Right cardiac atrium (tissue), 5 donors: ENCODE data around the gene CEP135. TPM values are rescaled to one million over a fixed set of nuclear protein-coding genes. Genes with fewer than 3 reads are reported as not detected.
"Not testable (repeated sequence)": the region's sequence is repeated elsewhere in the genome, so short reads cannot be mapped to it uniquely, and the experiment has no call there.

Experiments
- ATAC-seq, 2 donors: fragments of 200-7000 bp; cut with Tn5 transposase; one replicate each; pipeline versions ENCODE4 v1.8.0 to v1.9.1; 2020; ENCODE audit warnings: moderate library complexity in 2 of 2, mild to moderate bottlenecking in 1 of 2
- DNase-seq, 3 donors: peaks; one replicate each; pipeline ENCODE4 v3.0.0-alpha.2; 2020
- H3K27ac ChIP-seq: one replicate; pipeline ENCODE4 v1.5.1; 2013; ENCODE audit warnings: mild to moderate bottlenecking, low read length, control low read depth, moderate library complexity
- H3K27me3 ChIP-seq: one replicate; pipeline ENCODE4 v1.6.1; 2013; ENCODE audit not compliant: control insufficient read depth, insufficient read depth
- H3K4me1 ChIP-seq: one replicate; pipeline ENCODE4 v1.6.1; 2013; ENCODE audit warnings: low read length; ENCODE audit not compliant: control insufficient read depth, insufficient read depth
- H3K4me3 ChIP-seq: one replicate; pipeline ENCODE4 v1.5.1; 2013; ENCODE audit warnings: low read length, control low read depth
- H3K9me3 ChIP-seq: one replicate; pipeline ENCODE4 v1.6.1; 2013; ENCODE audit warnings: low read length; ENCODE audit not compliant: control insufficient read depth
- WGBS: extraction: QIAGEN DNeasy Blood & Tissue Kit; methylation state at CpG from one replicate; pipeline ENCODE4 v1.1.7; 2013; 5-methylcytosine and 5-hydroxymethylcytosine counted together
- intact Hi-C, 4 donors: fragments of 100-400 bp; cut with DNase I; formaldehyde crosslinking; loops; one replicate each; pipeline versions ENCODE4 v1.11.0 to v1.14.0; 2022 to 2023
- polyA plus RNA-seq: library from polyadenylated mRNA; stranded (reverse); fragments of 200-250 nt; gene quantifications from one replicate; pipeline ENCODE4 v1.2.3, GENCODE V29; 2013
- total RNA-seq, 4 donors: library from RNA; stranded (reverse); fragmentation: NEBNext Ultra II Directional; extraction: Animal tissue kit (Norgen Biotek cat#: 25700); gene quantifications; one replicate each; pipeline ENCODE4 v1.2.1, GENCODE V29; 2021
- donor health status: healthy with polysubstance abuse.
- donor health status: DM: no; HTN: yes; CAD: no.
- donor health status: DM: no; HTN: no; CAD: no.
- donor health status: DM: no; HTN: yes; CAD: no; lungs with severe emphysema.
- donor health status: DM: yes; HTN: yes; CAD: no.

Gene CEP135
- total and polyA plus RNA-seq, 5 donors, result 1.3 to 3.0 (median 2.5) TPM

GRCh38 chr4:56055027-56055977 lies 106.6 kb downstream of the CEP135 start:
- intact Hi-C loops, result no loop called here
- Histone ChIP-seq H3K27ac (no peak overlapping the region), H3K27me3 (peaks cover 3% of the 10 kb centered on the region), H3K9me3 (no peaks in the 10 kb centered on the region), H3K4me1 (no peaks in the 10 kb centered on the region), H3K4me3 (no peak overlapping the region)
- 68% methylated on average over 8 of the region's 8 CpGs for WGBS
- ATAC-seq (no peak), DNase-seq (no peak)

GRCh38 chr4:56055991-56056390 lies 107.2 kb downstream of the CEP135 start:
- no peaks in the 10 kb centered on the region for H3K9me3 ChIP-seq
- intact Hi-C loops, result no loop called here
- no peaks in the 10 kb centered on the region for H3K4me1 ChIP-seq
- DNase-seq (no peak), ATAC-seq (no peak)
- no peak overlapping the region for H3K27ac ChIP-seq
- no peak overlapping the region for H3K4me3 ChIP-seq
- 76% methylated on average over 1 of the region's 1 CpG for WGBS
- H3K27me3 ChIP-seq, result peaks cover 3% of the 10 kb centered on the region

DNA sequence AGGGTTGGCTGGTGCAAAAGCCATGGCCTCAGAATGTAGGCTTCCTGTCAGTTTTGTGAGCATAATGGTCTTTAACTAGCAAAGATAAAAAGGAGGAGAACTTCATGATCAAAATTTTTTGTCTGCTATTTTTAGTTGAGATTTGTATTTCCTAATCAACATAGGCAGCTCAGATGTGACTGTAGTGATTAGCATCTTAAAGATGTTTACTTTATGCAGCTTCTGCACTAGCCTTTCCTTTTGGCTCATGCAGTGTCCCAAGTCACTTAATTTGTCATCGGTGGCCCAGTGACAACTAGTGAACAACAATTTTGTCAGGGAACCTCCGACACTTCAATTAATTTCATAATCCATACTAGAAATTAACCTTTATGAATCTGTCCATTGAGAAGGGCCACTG lies 109.8 kb downstream of the CEP135 start:
- DNase-seq, result no peak
- intact Hi-C loops, result no loop called here
- no peak for ATAC-seq
- Histone ChIP-seq H3K9me3 (no peaks in the 10 kb centered on the region), H3K4me3 (no peak overlapping the region), H3K27me3 (no peaks in the 10 kb centered on the region), H3K4me1 (no peaks in the 10 kb centered on the region), H3K27ac (no peak overlapping the region)
- 92% methylated on average over 2 of the region's 2 CpGs for whole genome bisulfite sequencing

GRCh38 chr4:56060036-56060435 lies 111.3 kb downstream of the CEP135 start:
- DNase-seq (no peak), ATAC-seq (no peak)
- Histone ChIP-seq H3K27ac (no peak overlapping the region), H3K9me3 (no peaks in the 10 kb centered on the region), H3K4me1 (no peaks in the 10 kb centered on the region), H3K27me3 (no peaks in the 10 kb centered on the region), H3K4me3 (no peak overlapping the region)
- intact Hi-C loops, result no loop called here
- 85% methylated on average over 7 of the region's 7 CpGs for WGBS

GRCh38 chr4:56062106-56062505 lies 113.4 kb downstream of the CEP135 start:
- intact Hi-C loops, result no loop called here

DNA sequence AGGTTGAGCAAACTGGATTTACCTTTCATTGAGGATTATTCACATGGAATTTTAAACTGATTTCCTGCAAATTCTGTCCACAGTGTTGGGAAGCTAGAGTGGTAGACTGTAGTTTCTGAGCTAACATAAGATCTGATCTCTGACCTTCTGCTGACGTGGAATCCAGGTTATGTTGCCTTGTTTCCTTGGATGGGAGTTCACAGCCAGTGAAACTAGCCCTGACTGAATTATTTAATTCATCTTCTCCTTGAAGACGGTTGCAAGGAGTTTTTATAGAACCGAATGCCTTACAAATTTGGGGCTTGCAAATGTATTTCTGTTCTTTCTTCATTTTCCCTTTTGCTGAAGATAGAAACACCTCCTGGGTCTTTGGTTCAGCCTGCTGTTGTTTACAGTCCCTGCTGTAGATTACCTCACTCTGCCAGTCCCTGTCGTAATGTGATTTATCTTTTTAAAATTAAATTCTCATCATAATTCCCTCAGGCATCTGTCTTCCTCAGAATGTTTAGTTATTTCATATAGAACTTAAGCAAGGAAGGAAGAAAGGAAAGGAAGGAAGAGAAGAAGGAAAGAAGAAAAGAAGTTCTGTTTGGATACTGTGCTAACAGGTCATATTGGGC lies 113.9 kb downstream of the CEP135 start:
- H3K4me3 ChIP-seq, result no peak overlapping the region
- ATAC-seq (no peak), DNase-seq (no peak)
- H3K27me3 ChIP-seq, result no peaks in the 10 kb centered on the region
- intact Hi-C loops, result no loop called here
- H3K9me3 ChIP-seq, result no peaks in the 10 kb centered on the region
- H3K4me1 ChIP-seq, result no peaks in the 10 kb centered on the region
- H3K27ac ChIP-seq, result no peak overlapping the region
- WGBS, result 67% methylated on average over 4 of the region's 4 CpGs

More at GRCh38 chr4:56062106-56062505, 113.4 kb downstream of the CEP135 start:
- ATAC-seq (no peak), DNase-seq (no peak)
- WGBS, result 79% methylated on average over 3 of the region's 3 CpGs
- H3K27ac ChIP-seq, result no peak overlapping the region
- H3K9me3 ChIP-seq, result no peaks in the 10 kb centered on the region
- H3K4me3 ChIP-seq, result no peak overlapping the region
- H3K27me3 ChIP-seq, result no peaks in the 10 kb centered on the region
- no peaks in the 10 kb centered on the region for H3K4me1 ChIP-seq

DNA sequence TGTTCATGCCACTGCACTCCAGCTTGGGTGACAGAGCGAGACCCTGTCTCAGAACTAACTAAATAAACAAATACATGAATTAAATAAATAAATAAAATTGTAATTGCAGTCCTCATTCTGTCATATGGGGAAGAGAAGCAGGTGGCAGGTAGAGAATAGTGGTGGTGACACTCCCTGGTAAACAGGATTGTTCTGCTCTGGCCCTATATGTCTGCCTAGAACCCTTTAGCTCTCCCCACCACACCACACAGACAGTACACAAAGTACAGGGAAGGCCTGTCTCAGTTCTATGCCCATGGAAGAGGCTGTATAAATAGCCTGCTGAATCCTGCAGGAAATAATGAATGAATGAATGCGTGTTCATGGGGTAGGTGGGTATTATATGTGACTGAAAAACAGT lies 117.7 kb downstream of the CEP135 start:
- H3K27me3 ChIP-seq, result no peaks in the 10 kb centered on the region
- DNase-seq, result no peak
- H3K27ac ChIP-seq, result no peak overlapping the region
- no peak for ATAC-seq
- H3K4me3 ChIP-seq, result no peak overlapping the region
- H3K4me1 ChIP-seq, result no peaks in the 10 kb centered on the region
- intact Hi-C loops, result no loop called here
- no peaks in the 10 kb centered on the region for H3K9me3 ChIP-seq
- WGBS, result 89% methylated on average over 2 of the region's 2 CpGs

- intact Hi-C loops, result no loop called here
- no peak for ATAC-seq
- DNase-seq, result no peak
- H3K9me3 ChIP-seq, result no peaks in the 10 kb centered on the region
- H3K27me3 ChIP-seq, result no peaks in the 10 kb centered on the region
- WGBS, result 88% methylated on average over 6 of the region's 6 CpGs
- H3K4me1 ChIP-seq, result no peaks in the 10 kb centered on the region
- no peak overlapping the region for H3K27ac ChIP-seq
- no peak overlapping the region for H3K4me3 ChIP-seq
Observed at GRCh38 chr4:56067826-56068225, 119.1 kb downstream of the CEP135 start.

DNA sequence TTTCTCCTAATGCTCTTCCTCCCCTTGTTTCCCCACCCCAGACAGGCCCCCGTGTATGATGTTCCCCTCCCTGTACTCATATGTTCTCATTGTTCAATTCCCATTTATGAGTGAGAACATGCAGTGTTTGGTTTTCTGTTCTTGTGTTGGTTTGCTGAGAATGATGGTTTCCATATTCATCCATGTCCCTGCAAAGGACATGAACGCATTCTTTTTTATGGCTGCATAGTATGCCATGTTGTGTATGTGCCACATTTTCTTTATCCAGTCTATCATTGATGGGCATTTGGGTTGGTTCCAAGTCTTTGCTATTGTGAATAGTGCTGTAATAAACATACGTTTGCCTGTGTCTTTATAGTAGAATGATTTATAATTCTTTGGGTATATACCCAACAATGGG lies 124.0 kb downstream of the CEP135 start:
- intact Hi-C loops, H3K4me3 ChIP-seq, ATAC-seq, H3K9me3 ChIP-seq, H3K27ac ChIP-seq, H3K4me1 ChIP-seq, DNase-seq, H3K27me3 ChIP-seq: not testable (repeated sequence)
- WGBS, result 89% methylated on average over 3 of the region's 3 CpGs

- H3K27me3 ChIP-seq, result no peaks in the 10 kb centered on the region
- intact Hi-C loops, result no loop called here
- H3K4me1 ChIP-seq, result no peaks in the 10 kb centered on the region
- no peak for ATAC-seq
- no peak for DNase-seq
- no peak overlapping the region for H3K27ac ChIP-seq
- 94% methylated on average over 2 of the region's 2 CpGs for WGBS
- H3K4me3 ChIP-seq, result no peak overlapping the region
- no peaks in the 10 kb centered on the region for H3K9me3 ChIP-seq
Observed at GRCh38 chr4:56077676-56078075, 128.9 kb downstream of the CEP135 start.

DNA sequence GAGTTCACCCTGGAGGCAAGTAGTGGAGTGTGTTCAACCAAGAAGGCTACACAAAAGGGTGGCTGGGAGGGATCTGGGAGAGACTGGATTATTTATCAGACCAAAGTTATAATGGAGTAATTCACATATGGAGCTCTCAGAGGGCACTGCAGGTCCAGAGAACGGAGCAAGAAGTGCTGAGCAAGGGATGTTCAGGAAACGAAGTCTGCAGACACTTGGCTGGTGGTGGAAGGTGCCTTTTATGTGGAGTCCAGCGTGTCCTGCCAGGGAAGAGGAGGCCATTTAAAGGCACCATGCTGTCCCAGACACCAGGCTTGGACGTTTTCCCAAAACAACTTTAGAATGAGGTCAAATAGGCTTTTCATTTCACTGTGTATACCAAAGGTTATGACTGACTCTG lies 130.1 kb downstream of the CEP135 start:
- WGBS, result 42% methylated on average over 4 of the region's 4 CpGs
- Histone ChIP-seq H3K27ac (no peak overlapping the region), H3K4me3 (no peak overlapping the region), H3K27me3 (no peaks in the 10 kb centered on the region), H3K4me1 (no peaks in the 10 kb centered on the region), H3K9me3 (no peaks in the 10 kb centered on the region)
- DNase-seq, result peak in 1 of 3 donors; percentile 38
- peak in 1 of 2 donors; percentile 64 for ATAC-seq
- intact Hi-C loops, result no loop called here
